ENCODE results near the gene TMBIM1. TPM values are rescaled to one million over a fixed set of nuclear protein-coding genes. Genes with fewer than 3 reads are reported as not detected.
A peak's percentile ranks its signal among the peaks of the same experiment; 100 is the strongest.

The TMBIM1 gene
- total and polyA plus RNA-seq, 4 donors: 92.1 to 258 (median 147) TPM

GRCh38 chr2:218320704-218321336 is 28.5 kb upstream of the TMBIM1 start:
- Histone ChIP-seq H3K27ac (ENCODE audit: low read depth in 1 of 2, low read length in 1 of 2) (no peak overlapping the region), H3K4me1 (ENCODE audit: control insufficient read depth in 5 of 5, insufficient read depth in 5 of 5, low read length in 5 of 5) (peaks cover 0 to 21% (median 17%) of the 10 kb centered on the region in 5 donors), H3K36me3 (ENCODE audit: control insufficient read depth in 4 of 4, insufficient read depth in 4 of 4, low read length in 4 of 4) (no peaks in the 10 kb centered on the region), H3K9me3 (ENCODE audit: control insufficient read depth in 4 of 4, insufficient read depth in 3 of 4, low read length in 3 of 4) (no peaks in the 10 kb centered on the region), H3K27me3 (ENCODE audit: control insufficient read depth in 3 of 3, insufficient read depth in 3 of 3, low read length in 2 of 3) (no peaks in the 10 kb centered on the region), H3K9ac (ENCODE audit: insufficient read depth in 1 of 2, low read length in 2 of 2) (no peak overlapping the region), H3K4me3 (no peak overlapping the region)
- WGBS, 2 donors: 93 to 95% methylated on average over 3 of the region's 3 CpGs
- TF ChIP-seq CTCF (IDR thresholded peaks at IDR 0.05; ENCODE audit: control extremely low read depth, extremely low read depth): no peak
- no peak for DNase-seq
- no peak for ATAC-seq (ENCODE audit: insufficient read depth, low FRiP score)

GRCh38 chr2:218319813-218320365 is 27.6 kb upstream of the TMBIM1 start:
- no peak overlapping the region for H3K27ac ChIP-seq (ENCODE audit: low read depth in 1 of 2, low read length in 1 of 2)
- no peaks in the 10 kb centered on the region for H3K27me3 ChIP-seq (ENCODE audit: control insufficient read depth in 3 of 3, insufficient read depth in 3 of 3, low read length in 2 of 3)
- no peaks in the 10 kb centered on the region for H3K9me3 ChIP-seq (ENCODE audit: control insufficient read depth in 4 of 4, insufficient read depth in 3 of 4, low read length in 3 of 4)
- TF ChIP-seq CTCF (IDR thresholded peaks at IDR 0.05; ENCODE audit: control extremely low read depth, extremely low read depth): no peak
- peaks cover 0 to 21% (median 13%) of the 10 kb centered on the region in 5 donors for H3K4me1 ChIP-seq (ENCODE audit: control insufficient read depth in 5 of 5, insufficient read depth in 5 of 5, low read length in 5 of 5)
- H3K9ac ChIP-seq (ENCODE audit: insufficient read depth in 1 of 2, low read length in 2 of 2): no peak overlapping the region
- no peak for ATAC-seq (ENCODE audit: insufficient read depth, low FRiP score)
- H3K36me3 ChIP-seq (ENCODE audit: control insufficient read depth in 4 of 4, insufficient read depth in 4 of 4, low read length in 4 of 4): no peaks in the 10 kb centered on the region
- no peak overlapping the region for H3K4me3 ChIP-seq
- 48 to 52% methylated on average over 6 of the region's 6 CpGs for whole genome bisulfite sequencing, 2 donors
- DNase-seq: peak in 1 of 3 donors; percentile 61

- ATAC-seq (ENCODE audit: insufficient read depth, low FRiP score) (no peak), DNase-seq (no peak)
- no peak overlapping the region for H3K27ac ChIP-seq (ENCODE audit: low read depth in 1 of 2, low read length in 1 of 2)
- peaks cover 0 to 14% (median 9%) of the 10 kb centered on the region in 5 donors for H3K4me1 ChIP-seq (ENCODE audit: control insufficient read depth in 5 of 5, insufficient read depth in 5 of 5, low read length in 5 of 5)
- no peaks in the 10 kb centered on the region for H3K27me3 ChIP-seq (ENCODE audit: control insufficient read depth in 3 of 3, insufficient read depth in 3 of 3, low read length in 2 of 3)
- 78 to 97% methylated on average over 7 of the region's 7 CpGs for WGBS, 2 donors
- no peak overlapping the region for H3K4me3 ChIP-seq
- no peaks in the 10 kb centered on the region for H3K36me3 ChIP-seq (ENCODE audit: control insufficient read depth in 4 of 4, insufficient read depth in 4 of 4, low read length in 4 of 4)
- H3K9me3 ChIP-seq (ENCODE audit: control insufficient read depth in 4 of 4, insufficient read depth in 3 of 4, low read length in 3 of 4): no peaks in the 10 kb centered on the region
- no peak for TF ChIP-seq CTCF (IDR thresholded peaks at IDR 0.05; ENCODE audit: control extremely low read depth, extremely low read depth)
- H3K9ac ChIP-seq (ENCODE audit: insufficient read depth in 1 of 2, low read length in 2 of 2): no peak overlapping the region
Measured at GRCh38 chr2:218318241-218318640, 25.9 kb upstream of the TMBIM1 start.
